ENCODE measurements around the gene HSDL1. TPM values are rescaled to one million over a fixed set of nuclear protein-coding genes. Genes with fewer than 3 reads are reported as not detected.

Gene HSDL1
- total RNA-seq, 1 donor from 2014 or later: 25.5 TPM

DNA sequence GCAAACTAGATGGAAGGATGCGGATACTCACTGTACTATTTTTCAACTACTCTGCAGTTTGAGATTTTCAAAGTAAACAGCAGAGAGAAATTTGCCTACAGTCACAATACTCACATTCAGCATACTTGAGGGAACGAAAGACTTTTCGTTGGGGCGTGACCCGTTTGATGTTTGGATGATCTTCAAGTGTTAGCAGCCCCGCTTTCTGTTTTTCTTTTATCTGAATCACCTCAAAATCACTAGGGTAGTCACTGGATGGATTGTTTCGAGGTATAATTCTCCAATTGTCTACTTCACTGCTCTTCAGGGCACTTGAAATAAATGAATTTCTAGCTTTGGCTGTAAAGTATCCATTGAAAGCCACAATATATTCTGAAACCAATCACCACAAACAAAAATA is 46.0 kb downstream of the HSDL1 start:
- H3K4me1 Mint-ChIP-seq (ENCODE audit: low read depth): peaks cover 14% of the 10 kb centered on the region
- DNase-seq (ENCODE audit: low spot score): no peak
- TF ChIP-seq, protein P1, sequence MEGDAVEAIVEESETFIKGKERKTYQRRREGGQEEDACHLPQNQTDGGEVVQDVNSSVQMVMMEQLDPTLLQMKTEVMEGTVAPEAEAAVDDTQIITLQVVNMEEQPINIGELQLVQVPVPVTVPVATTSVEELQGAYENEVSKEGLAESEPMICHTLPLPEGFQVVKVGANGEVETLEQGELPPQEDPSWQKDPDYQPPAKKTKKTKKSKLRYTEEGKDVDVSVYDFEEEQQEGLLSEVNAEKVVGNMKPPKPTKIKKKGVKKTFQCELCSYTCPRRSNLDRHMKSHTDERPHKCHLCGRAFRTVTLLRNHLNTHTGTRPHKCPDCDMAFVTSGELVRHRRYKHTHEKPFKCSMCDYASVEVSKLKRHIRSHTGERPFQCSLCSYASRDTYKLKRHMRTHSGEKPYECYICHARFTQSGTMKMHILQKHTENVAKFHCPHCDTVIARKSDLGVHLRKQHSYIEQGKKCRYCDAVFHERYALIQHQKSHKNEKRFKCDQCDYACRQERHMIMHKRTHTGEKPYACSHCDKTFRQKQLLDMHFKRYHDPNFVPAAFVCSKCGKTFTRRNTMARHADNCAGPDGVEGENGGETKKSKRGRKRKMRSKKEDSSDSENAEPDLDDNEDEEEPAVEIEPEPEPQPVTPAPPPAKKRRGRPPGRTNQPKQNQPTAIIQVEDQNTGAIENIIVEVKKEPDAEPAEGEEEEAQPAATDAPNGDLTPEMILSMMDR (IDR thresholded peaks at IDR 0.05): no peak
- no peaks in the 10 kb centered on the region for H3K27me3 Mint-ChIP-seq (ENCODE audit: low read depth)
- no peak overlapping the region for H3K4me3 Mint-ChIP-seq (ENCODE audit: unreplicated experiment)
- H3K36me3 Mint-ChIP-seq (ENCODE audit: low read depth): peaks cover 16% of the 10 kb centered on the region
- H3K27ac Mint-ChIP-seq (ENCODE audit: unreplicated experiment): peak overlapping the region; percentile 76
- no peaks in the 10 kb centered on the region for H3K9me3 Mint-ChIP-seq (ENCODE audit: low read depth)

DNA sequence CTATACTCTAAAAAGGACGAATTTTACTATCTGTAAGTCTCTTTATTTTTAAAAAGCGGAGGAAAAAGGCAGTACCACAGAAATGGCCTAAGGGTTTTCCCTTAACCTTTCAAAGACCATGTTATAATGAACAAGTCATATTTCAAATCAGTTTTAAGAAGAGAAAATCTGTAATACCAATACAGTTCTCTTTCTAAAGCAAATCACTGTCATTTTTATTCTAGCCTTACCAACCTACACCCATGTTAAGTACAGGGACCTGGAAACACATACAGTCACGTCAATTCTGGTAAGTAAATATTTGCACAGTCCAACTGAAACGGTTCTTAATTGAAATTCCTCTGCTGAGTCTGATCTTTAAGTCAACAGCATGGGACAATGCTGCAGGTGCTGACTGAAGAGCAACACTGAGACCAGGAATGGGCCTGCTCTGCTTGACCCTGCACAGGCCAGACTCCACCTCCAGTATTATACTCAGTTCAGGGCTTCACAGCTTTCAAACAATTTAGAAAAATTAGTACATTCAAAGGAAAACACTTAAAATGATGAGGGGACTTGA is 48.5 kb downstream of the HSDL1 start:
- TF ChIP-seq, protein P1 (IDR thresholded peaks at IDR 0.05): no peak
- Mint-ChIP-seq H3K36me3 (ENCODE audit: low read depth) (peaks cover 30% of the 10 kb centered on the region), H3K4me1 (ENCODE audit: low read depth) (peaks cover 10% of the 10 kb centered on the region), H3K27ac (ENCODE audit: unreplicated experiment) (no peak overlapping the region), H3K9me3 (ENCODE audit: low read depth) (no peaks in the 10 kb centered on the region), H3K4me3 (ENCODE audit: unreplicated experiment) (no peak overlapping the region), H3K27me3 (ENCODE audit: low read depth) (no peaks in the 10 kb centered on the region)
- DNase-seq (ENCODE audit: low spot score): no peak

DNA sequence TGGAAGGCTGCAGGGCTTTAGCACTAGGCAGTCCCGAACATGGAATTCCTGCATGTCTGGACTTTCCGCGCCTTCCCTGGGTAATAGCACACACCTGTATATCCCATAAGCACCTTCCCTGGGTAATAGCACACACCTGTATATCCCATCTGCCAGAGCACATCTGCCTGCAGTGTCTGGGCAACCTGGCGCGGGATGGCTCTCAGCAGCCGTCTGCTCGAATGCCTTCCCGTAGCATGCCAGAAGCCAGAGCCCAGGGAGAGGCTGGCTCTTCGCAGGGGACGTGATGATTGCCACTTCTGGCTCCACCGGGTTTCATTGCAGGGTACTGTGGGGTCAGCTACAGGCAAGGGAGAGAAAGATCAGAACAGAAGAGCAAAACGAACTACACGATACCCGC is 49.5 kb downstream of the HSDL1 start:
- peaks cover 39% of the 10 kb centered on the region for H3K36me3 Mint-ChIP-seq (ENCODE audit: low read depth)
- H3K27ac Mint-ChIP-seq (ENCODE audit: unreplicated experiment): no peak overlapping the region
- DNase-seq (ENCODE audit: low spot score): no peak
- peaks cover 10% of the 10 kb centered on the region for H3K4me1 Mint-ChIP-seq (ENCODE audit: low read depth)
- H3K9me3 Mint-ChIP-seq (ENCODE audit: low read depth): no peaks in the 10 kb centered on the region
- H3K4me3 Mint-ChIP-seq (ENCODE audit: unreplicated experiment): no peak overlapping the region
- H3K27me3 Mint-ChIP-seq (ENCODE audit: low read depth): no peaks in the 10 kb centered on the region
- TF ChIP-seq, protein P1 (IDR thresholded peaks at IDR 0.05): no peak

DNA sequence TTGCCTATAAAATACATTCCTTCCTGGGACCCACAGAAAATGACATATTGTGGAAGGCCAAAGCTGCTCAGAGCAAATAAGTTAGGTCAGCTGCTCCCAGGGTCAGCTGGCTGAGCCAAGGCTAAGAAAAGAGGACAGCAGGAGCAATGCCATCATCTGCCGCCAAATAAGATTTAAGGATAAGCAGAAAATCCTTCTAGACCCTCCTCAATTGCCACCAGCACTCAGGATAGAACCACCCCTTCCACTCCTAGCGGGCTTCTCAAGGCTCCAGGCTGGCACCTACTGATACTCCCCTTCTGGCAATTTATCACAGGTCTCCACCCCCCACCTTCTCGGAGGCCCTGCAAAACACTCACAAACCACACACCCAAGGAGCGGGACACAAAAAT is 51.1 kb downstream of the HSDL1 start:
- no peak for DNase-seq (ENCODE audit: low spot score)
- peaks cover 45% of the 10 kb centered on the region for H3K36me3 Mint-ChIP-seq (ENCODE audit: low read depth)
- no peaks in the 10 kb centered on the region for H3K27me3 Mint-ChIP-seq (ENCODE audit: low read depth)
- no peaks in the 10 kb centered on the region for H3K9me3 Mint-ChIP-seq (ENCODE audit: low read depth)
- no peaks in the 10 kb centered on the region for H3K4me1 Mint-ChIP-seq (ENCODE audit: low read depth)
- H3K27ac Mint-ChIP-seq (ENCODE audit: unreplicated experiment): no peak overlapping the region
- H3K4me3 Mint-ChIP-seq (ENCODE audit: unreplicated experiment): no peak overlapping the region
- TF ChIP-seq, protein P1 (IDR thresholded peaks at IDR 0.05): no peak

DNA sequence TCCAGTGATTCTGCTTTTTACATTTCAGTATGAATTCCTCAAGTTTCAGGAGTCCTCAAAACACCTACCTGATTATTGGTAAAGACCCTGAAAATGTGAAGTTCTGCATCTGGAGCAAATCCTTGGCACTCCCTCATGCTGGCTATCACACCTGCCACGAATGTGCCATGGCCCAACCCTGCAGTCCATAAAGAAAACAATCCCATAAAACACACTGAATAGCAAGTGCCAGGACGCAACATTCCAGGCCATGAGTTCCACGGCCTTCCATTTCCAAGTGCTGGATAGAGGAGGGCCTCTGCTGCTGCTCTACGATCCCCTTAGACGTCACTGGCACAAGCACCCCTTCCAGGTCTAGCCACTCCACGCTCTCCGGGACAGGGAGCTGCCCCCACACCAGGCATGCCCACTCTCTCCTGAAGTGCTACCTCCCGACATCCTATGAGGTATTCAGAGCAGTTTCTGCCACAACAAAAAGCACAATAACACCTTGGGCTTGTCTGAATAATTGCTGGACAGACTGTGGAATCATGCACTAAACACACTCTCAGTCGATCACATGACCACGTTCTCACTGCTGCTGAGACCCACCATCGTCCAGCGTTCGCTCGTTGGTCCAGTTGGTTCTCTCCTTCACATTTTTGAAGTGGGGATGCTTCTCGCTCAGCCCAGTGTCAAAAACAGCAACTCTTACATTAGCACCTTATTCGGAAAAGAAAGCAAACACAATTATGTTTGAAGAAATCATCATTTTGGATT is 51.7 kb downstream of the HSDL1 start:
- Mint-ChIP-seq H3K27ac (ENCODE audit: unreplicated experiment) (no peak overlapping the region), H3K9me3 (ENCODE audit: low read depth) (no peaks in the 10 kb centered on the region), H3K4me3 (ENCODE audit: unreplicated experiment) (no peak overlapping the region), H3K27me3 (ENCODE audit: low read depth) (no peaks in the 10 kb centered on the region), H3K4me1 (ENCODE audit: low read depth) (no peaks in the 10 kb centered on the region), H3K36me3 (ENCODE audit: low read depth) (peaks cover 43% of the 10 kb centered on the region)
- DNase-seq (ENCODE audit: low spot score): no peak
- TF ChIP-seq, protein P1 (IDR thresholded peaks at IDR 0.05): no peak

Measured in chondrocyte (in vitro differentiated cells).